Left hindlimb (tissue), 1 donor: ENCODE results near the gene CPN1.
"Not testable (repeated sequence)": the region's sequence is repeated elsewhere in the genome, so short reads cannot be mapped to it uniquely, and the experiment has no call there.

Source experiments
- DNase-seq: peaks from one replicate; pipeline ENCODE4 v3.0.0-alpha.2; 2018

CPN1 gene

GRCh38 chr10:100020886-100021253, 60.8 kb downstream of the CPN1 start:
- no peak for DNase-seq

GRCh38 chr10:100020142-100020885, 61.4 kb downstream of the CPN1 start:
- DNase-seq: no peak

GRCh38 chr10:100019787-100020141, 61.9 kb downstream of the CPN1 start:
- peak; percentile 34 for DNase-seq

- DNase-seq: no peak
Observed at GRCh38 chr10:100014071-100014762, 67.5 kb downstream of the CPN1 start.

- no peak for DNase-seq
Observed at GRCh38 chr10:100013621-100014020, 68.0 kb downstream of the CPN1 start.

GRCh38 chr10:100011906-100012305, 69.8 kb downstream of the CPN1 start:
- DNase-seq: not testable (repeated sequence)

- DNase-seq: peak; percentile 89
Observed at GRCh38 chr10:100009793-100010676, 71.6 kb downstream of the CPN1 start, which contains the start of gene DNMBP. Gene DNMBP (minus strand): TSS chr10:100009947. CDS start chr10:99972124, 37,823 bp downstream.

GRCh38 chr10:100009283-100009792, 72.3 kb downstream of the CPN1 start:
- no peak for DNase-seq

- no peak for DNase-seq
Observed at GRCh38 chr10:100008708-100009282, 72.9 kb downstream of the CPN1 start.

- no peak for DNase-seq
Observed at GRCh38 chr10:100008142-100008522, 73.5 kb downstream of the CPN1 start.

- no peak for DNase-seq
Observed at GRCh38 chr10:100007231-100008141, 74.2 kb downstream of the CPN1 start.

GRCh38 chr10:100006243-100006886, 75.3 kb downstream of the CPN1 start:
- DNase-seq: no peak

GRCh38 chr10:100004805-100005510, 76.7 kb downstream of the CPN1 start:
- DNase-seq: no peak

- no peak for DNase-seq
Observed at GRCh38 chr10:100000109-100000644, 81.5 kb downstream of the CPN1 start.

- DNase-seq: no peak
Observed at GRCh38 chr10:99999319-100000108, 82.2 kb downstream of the CPN1 start.

- DNase-seq: no peak
Observed at GRCh38 chr10:99998889-99999288, 82.8 kb downstream of the CPN1 start.

- DNase-seq: no peak
Observed at GRCh38 chr10:99996671-99997648, 84.7 kb downstream of the CPN1 start.

- no peak for DNase-seq
Observed at GRCh38 chr10:99995713-99996112, 86.0 kb downstream of the CPN1 start.
